Adrenal gland (tissue), 5 donors: ENCODE measurements around the gene UBE2R2.

Experiments
- CTCF ChIP-seq, 6 experiments: fragments of 450-650 bp in 4 of 6; fragments of 200-600 bp in 2 of 6; sonication (generic) in 1 of 6; IDR thresholded peaks; 1 replicate in 5 of 6; 2 replicates in 1 of 6; pipeline versions ENCODE4 v1.5.1 to v1.8.0; 2016 to 2021; ENCODE audit warnings: antibody characterized with exemption in 6 of 6, mild to moderate bottlenecking in 2 of 6, moderate library complexity in 1 of 6
- POLR2A ChIP-seq, 2 donors: fragments of 450-650 bp; IDR thresholded peaks; one replicate each; pipeline ENCODE4 v1.6.1; 2017; ENCODE audit warnings: antibody characterized with exemption in 2 of 2, mild to moderate bottlenecking in 2 of 2, moderate library complexity in 1 of 2
- donor health status: DM: no; HTN: no; CAD: no.

- TF ChIP-seq CTCF (IDR thresholded peaks at IDR 0.05) (no peak), POLR2A (IDR thresholded peaks at IDR 0.05) (no peak)
These were observed 18.8 kb downstream of the UBE2R2 start for GRCh38 chr9:33835625-33836260.
